GM21526 (cell line): ENCODE data around the gene OR11H1.
"Not testable (repeated sequence)": the region's sequence is repeated elsewhere in the genome, so short reads cannot be mapped to it uniquely, and the experiment has no call there.

Source experiments
- ATAC-seq: cut with Tn5 transposase; IDR thresholded peaks from one replicate; pipeline ENCODE4 v1.9.1; 2021; ENCODE audit warnings: moderate library complexity; ENCODE audit not compliant: unreplicated experiment, low FRiP score

The OR11H1 gene

GRCh38 chr22:15527892-15528291, at the start of gene OR11H1:
TSS of gene OR11H1 (plus strand) at chr22:15528192. CDS start at chr22:15528192, 0 bp downstream.
- ATAC-seq, result not testable (repeated sequence)

- ATAC-seq, result not testable (repeated sequence)
Observed at GRCh38 chr22:15509967-15510366, 18.0 kb upstream of the OR11H1 start.

- ATAC-seq, result not testable (repeated sequence)
Observed at GRCh38 chr22:15515896-15516295, 12.1 kb upstream of the OR11H1 start.

- ATAC-seq, result not testable (repeated sequence)
Observed at GRCh38 chr22:15553767-15554166, 25.8 kb downstream of the OR11H1 start.

GRCh38 chr22:15563461-15563860, 35.5 kb downstream of the OR11H1 start:
- not testable (repeated sequence) for ATAC-seq

- ATAC-seq, result not testable (repeated sequence)
Observed at GRCh38 chr22:15565063-15565462, 37.1 kb downstream of the OR11H1 start.
